Fibroblast of lung (primary cell): ENCODE results near the gene SIPA1L3. TPM values are rescaled to one million over a fixed set of nuclear protein-coding genes. Genes with fewer than 3 reads are reported as not detected.
A peak's percentile ranks its signal among the peaks of the same experiment; 100 is the strongest.
"Not testable (repeated sequence)": the region's sequence is repeated elsewhere in the genome, so short reads cannot be mapped to it uniquely, and the experiment has no call there.

Experiments
- DNase-seq, 2 donors: peaks; one replicate each; pipeline versions ENCODE4 v3.0.0 to v3.0.0-alpha.2; 2010; ENCODE audit warnings: low read depth in 2 of 2
- H2AFZ ChIP-seq: 2 replicates; pipeline ENCODE4 v1.5.1; 2012; ENCODE audit warnings: low read length, control low read depth, inconsistent platforms
- H3K27ac ChIP-seq: 2 replicates; pipeline ENCODE4 v1.5.1; 2011; ENCODE audit warnings: low read length, control low read depth; ENCODE audit not compliant: insufficient read depth
- H3K27me3 ChIP-seq: 2 replicates; pipeline ENCODE4 v1.5.1; 2011; ENCODE audit warnings: mild to moderate bottlenecking, low read length; ENCODE audit not compliant: control insufficient read depth, insufficient read depth
- H3K36me3 ChIP-seq: 2 replicates; pipeline ENCODE4 v1.5.1; 2011; ENCODE audit warnings: low read length; ENCODE audit not compliant: control insufficient read depth, insufficient read depth
- H3K4me1 ChIP-seq: 2 replicates; pipeline ENCODE4 v1.5.1; 2011; ENCODE audit warnings: low read length; ENCODE audit not compliant: control insufficient read depth, insufficient read depth; ENCODE audit errors: extremely low read depth
- H3K4me2 ChIP-seq: 2 replicates; pipeline ENCODE4 v1.5.1; 2011; ENCODE audit warnings: low read length, control low read depth; ENCODE audit not compliant: insufficient read depth; ENCODE audit errors: extremely low read depth
- H3K4me3 ChIP-seq, 4 experiments: fragments of 200-600 bp in 1 of 4; sonication (generic) in 1 of 4; replicated peaks in 1 of 4; 2 replicates each; pipeline ENCODE4 v1.5.1; 2011 to 2016; ENCODE audit warnings: low read length in 4 of 4, low read depth in 3 of 4, mild to moderate bottlenecking in 3 of 4, control low read depth in 2 of 4, inconsistent platforms in 1 of 4, mixed read lengths in 1 of 4; ENCODE audit not compliant: insufficient read depth in 1 of 4; ENCODE audit errors: control extremely low read depth in 1 of 4
- H3K79me2 ChIP-seq: 2 replicates; pipeline ENCODE4 v1.5.1; 2012; ENCODE audit warnings: mild to moderate bottlenecking, low read length, inconsistent platforms; ENCODE audit not compliant: control insufficient read depth, insufficient read depth
- H3K9ac ChIP-seq: 2 replicates; pipeline ENCODE4 v1.5.1; 2011; ENCODE audit warnings: mild to moderate bottlenecking, low read length, control low read depth; ENCODE audit not compliant: insufficient read depth
- H3K9me3 ChIP-seq: 2 replicates; pipeline ENCODE4 v1.5.1; 2012; ENCODE audit warnings: low read depth, low read length; ENCODE audit not compliant: control insufficient read depth, insufficient read depth
- H4K20me1 ChIP-seq: 2 replicates; pipeline ENCODE4 v1.5.1; 2011; ENCODE audit warnings: low read length; ENCODE audit not compliant: control insufficient read depth, insufficient read depth; ENCODE audit errors: extremely low read depth
- CTCF ChIP-seq, 2 donors: IDR thresholded peaks in 1 of 2; conservative IDR thresholded peaks in 1 of 2; 1 replicate in 1 of 2; 2 replicates in 1 of 2; pipeline ENCODE4 v1.5.1; 2011 to 2012; ENCODE audit warnings: low read length in 2 of 2, control low read depth in 1 of 2, inconsistent platforms in 1 of 2, low read depth in 1 of 2, mild to moderate bottlenecking in 1 of 2
- EZH2 ChIP-seq: IDR thresholded peaks from 2 replicates; pipeline ENCODE4 v1.5.1; 2012; ENCODE audit warnings: low read length, control low read depth, mild to moderate bottlenecking; ENCODE audit errors: missing control alignments
- polyA plus RNA-seq, 2 donors: library from polyadenylated mRNA; depleted of rRNA in 1 of 2; stranded (reverse) in 1 of 2; unstranded in 1 of 2; fragments of >200 nt; gene quantifications; 2 replicates each; pipeline ENCODE4 v1.2.1, GENCODE V29; 2011 to 2012; ENCODE audit warnings: missing spikeins in 1 of 2
- total RNA-seq: library from RNA; depleted of rRNA; stranded (reverse); fragments of >200 nt; gene quantifications from 2 replicates; pipeline ENCODE4 v1.2.1, GENCODE V29; 2014

SIPA1L3 gene
- total and polyA plus RNA-seq, 2 donors (not counting 1 experiment from before 2014, with no cell fraction given): 3.7 to 10.1 TPM

DNA sequence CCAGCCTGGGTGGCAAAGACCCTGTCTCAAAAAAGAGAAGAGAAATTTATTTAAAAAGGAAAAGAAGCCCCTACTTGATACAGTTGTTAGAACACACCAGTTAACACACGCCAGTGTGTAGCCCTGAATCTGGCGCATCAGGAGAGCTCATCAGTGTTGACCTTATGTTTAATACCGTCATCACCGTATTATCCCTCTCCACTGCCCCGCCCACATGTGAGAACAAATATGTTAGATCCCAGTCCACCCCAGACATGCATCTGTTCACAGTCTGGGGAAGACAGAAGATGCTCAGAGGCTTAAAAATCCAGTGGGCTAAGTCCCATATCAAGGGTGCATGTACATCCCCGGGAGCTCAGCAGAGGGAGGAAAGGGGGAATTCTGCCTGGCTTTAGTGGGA lies 161.8 kb downstream of the SIPA1L3 start:
- Histone ChIP-seq H3K4me2 (no peak overlapping the region), H3K27me3 (no peaks in the 10 kb centered on the region)
- no peak for TF ChIP-seq EZH2
- TF ChIP-seq CTCF (conservative IDR thresholded peaks at IDR 0.05 in 1 of 2, IDR thresholded peaks at IDR 0.05 in 1 of 2; ENCODE audit: low read depth in 1 of 2, low read length in 2 of 2): no peak

GRCh38 chr19:38070573-38070972 lies 163.6 kb downstream of the SIPA1L3 start:
- no peak overlapping the region for H3K4me2 ChIP-seq
- TF ChIP-seq EZH2: no peak
- TF ChIP-seq CTCF (conservative IDR thresholded peaks at IDR 0.05 in 1 of 2, IDR thresholded peaks at IDR 0.05 in 1 of 2; ENCODE audit: low read depth in 1 of 2, low read length in 2 of 2): no peak
- H3K9ac ChIP-seq: no peak overlapping the region
- H3K9me3 ChIP-seq: no peaks in the 10 kb centered on the region
- H4K20me1 ChIP-seq: no peaks in the 10 kb centered on the region
- peaks cover 3% of the 10 kb centered on the region for H3K4me1 ChIP-seq
- peak; percentile 43 to 78 for DNase-seq
- H3K27me3 ChIP-seq: no peaks in the 10 kb centered on the region
- no peaks in the 10 kb centered on the region for H3K79me2 ChIP-seq
- no peaks in the 10 kb centered on the region for H3K36me3 ChIP-seq
- peak overlapping the region; percentile 10 for H3K27ac ChIP-seq
- H2AFZ ChIP-seq: no peak overlapping the region
- H3K4me3 ChIP-seq: no peak overlapping the region

More for the DNA sequence above, 161.8 kb downstream of the SIPA1L3 start:
- H4K20me1 ChIP-seq: no peaks in the 10 kb centered on the region
- no peaks in the 10 kb centered on the region for H3K9me3 ChIP-seq
- no peak overlapping the region for H2AFZ ChIP-seq
- H3K4me1 ChIP-seq: peaks cover 3% of the 10 kb centered on the region
- no peak overlapping the region for H3K9ac ChIP-seq
- no peak for DNase-seq
- H3K79me2 ChIP-seq: no peaks in the 10 kb centered on the region
- H3K27ac ChIP-seq: no peak overlapping the region
- H3K36me3 ChIP-seq: no peaks in the 10 kb centered on the region
- no peak overlapping the region for H3K4me3 ChIP-seq

- not testable (repeated sequence) for H3K27me3 ChIP-seq, H3K36me3 ChIP-seq, H4K20me1 ChIP-seq, H3K4me2 ChIP-seq, H2AFZ ChIP-seq, H3K79me2 ChIP-seq, H3K4me3 ChIP-seq, H3K4me1 ChIP-seq, H3K9ac ChIP-seq, H3K9me3 ChIP-seq, DNase-seq
- H3K27ac ChIP-seq: peak overlapping the region; percentile 10
Observed at GRCh38 chr19:38071054-38071453, 164.0 kb downstream of the SIPA1L3 start.
